Small intestine (tissue), 7 donors: ENCODE measurements around the gene GYPC. TPM values are rescaled to one million over a fixed set of nuclear protein-coding genes. Genes with fewer than 3 reads are reported as not detected.

ENCODE experiments used
- DNase-seq, 2 donors: peaks; one replicate each; pipeline versions ENCODE4 v3.0.0 to v3.0.0-alpha.2; 2013
- FAIRE-seq: peaks from 2 replicates; lab custom pipeline; 2012; peaks lifted over from hg19 to GRCh38; lab: Jason Lieb, UNC
- H3K27ac ChIP-seq, 3 donors: one replicate each; pipeline ENCODE4 v1.5.1; 2013; ENCODE audit warnings: low read length in 2 of 3, mild to moderate bottlenecking in 2 of 3, control low read depth in 1 of 3, inconsistent platforms in 1 of 3, low read depth in 1 of 3, moderate library complexity in 1 of 3
- H3K27me3 ChIP-seq, 3 donors: one replicate each; pipeline ENCODE4 v1.6.1; 2013; ENCODE audit warnings: low read length in 3 of 3, inconsistent platforms in 1 of 3; ENCODE audit not compliant: control insufficient read depth in 3 of 3, insufficient read depth in 3 of 3
- H3K36me3 ChIP-seq, 3 donors: one replicate each; pipeline ENCODE4 v1.6.1; 2013; ENCODE audit warnings: low read length in 3 of 3, inconsistent platforms in 1 of 3, low read depth in 1 of 3, mild to moderate bottlenecking in 1 of 3, moderate library complexity in 1 of 3; ENCODE audit not compliant: control insufficient read depth in 3 of 3, insufficient read depth in 2 of 3
- H3K4me1 ChIP-seq, 3 donors: one replicate each; pipeline ENCODE4 v1.6.1; 2013; ENCODE audit warnings: low read length in 2 of 3, inconsistent platforms in 1 of 3, low read depth in 1 of 3, mild to moderate bottlenecking in 1 of 3, moderate library complexity in 1 of 3; ENCODE audit not compliant: control insufficient read depth in 3 of 3, insufficient read depth in 2 of 3
- H3K4me3 ChIP-seq, 3 donors: one replicate each; pipeline ENCODE4 v1.5.1; 2013; ENCODE audit warnings: low read length in 3 of 3, control low read depth in 1 of 3, inconsistent platforms in 1 of 3, low read depth in 1 of 3, mild to moderate bottlenecking in 1 of 3, moderate library complexity in 1 of 3
- H3K9me3 ChIP-seq, 2 donors: one replicate each; pipeline ENCODE4 v1.6.1; 2013; ENCODE audit warnings: low read depth in 1 of 2, low read length in 1 of 2; ENCODE audit not compliant: control insufficient read depth in 2 of 2, insufficient read depth in 1 of 2
- WGBS, 3 donors: extraction: QIAGEN DNeasy Blood & Tissue Kit; methylation state at CpG; one replicate each; pipeline ENCODE4 v1.1.7; 2013; 5-methylcytosine and 5-hydroxymethylcytosine counted together
- polyA plus RNA-seq, 4 donors: library from polyadenylated mRNA; stranded (reverse) in 3 of 4; unstranded in 1 of 4; fragments of 200-250 nt in 3 of 4; fragments of 120-200 nt in 1 of 4; gene quantifications; one replicate each; pipeline versions ENCODE4 v1.2.1 to v1.2.3, GENCODE V29; 2013
- donor health status: healthy with polysubstance abuse.
- donor health status: control.
- donor health status: control.
- donor health status: Bipolar disorder and iron deficiency.
- donor health status: healthy.

Gene GYPC
- polyA plus RNA-seq, 4 donors: 4.5 to 50.5 (median 29.2) TPM

DNA sequence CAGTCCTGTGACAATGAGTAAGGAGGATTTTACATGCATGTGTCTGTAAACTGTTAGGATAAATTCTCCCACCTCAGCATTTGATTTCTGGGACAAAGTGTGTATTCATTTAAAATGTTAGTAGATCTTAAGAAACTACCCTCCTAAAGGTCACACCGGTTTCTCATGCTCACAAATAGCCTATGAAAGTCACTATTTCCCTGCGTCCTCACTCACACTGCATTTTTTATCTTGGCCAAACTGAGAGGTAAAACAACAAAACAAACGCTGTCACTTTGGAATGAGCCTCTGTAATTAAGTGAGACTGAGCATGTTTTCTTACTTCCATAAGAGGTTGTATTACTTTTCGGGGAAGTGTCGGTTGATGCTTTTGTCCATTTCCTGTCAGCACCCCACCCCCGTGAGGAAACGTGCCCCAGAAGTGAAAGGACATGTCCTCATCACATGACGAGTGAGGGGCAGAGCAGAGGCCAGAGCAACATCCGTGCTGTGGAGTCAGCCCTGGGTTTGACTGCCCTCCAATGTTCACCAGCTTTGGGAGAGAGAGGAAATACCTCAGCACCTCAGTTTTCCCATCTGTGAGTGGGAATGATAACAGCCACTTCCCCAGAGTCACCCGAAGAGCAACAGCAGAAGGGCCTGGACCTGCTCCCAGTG, 3.1 kb downstream of the GYPC start:
- Histone ChIP-seq H3K36me3 (peaks cover 0 to 5% (median 0%) of the 10 kb centered on the region in 3 donors), H3K27ac (peak overlapping the region in 2 of 3 donors; percentile 35 to 78), H3K4me1 (peaks cover 0 to 23% (median 0%) of the 10 kb centered on the region in 3 donors), H3K27me3 (peaks cover 0 to 25% (median 0%) of the 10 kb centered on the region in 3 donors), H3K4me3 (no peak overlapping the region), H3K9me3 (no peaks in the 10 kb centered on the region)
- DNase-seq: peak; percentile 27 to 51
- FAIRE-seq: no peak
- WGBS, 3 donors: 40 to 63% (median 45%) methylated on average over 10 of the region's 10 CpGs

GRCh38 chr2:126659562-126660467, 3.9 kb downstream of the GYPC start:
- Histone ChIP-seq H3K4me1 (peaks cover 0 to 22% (median 0%) of the 10 kb centered on the region in 3 donors), H3K36me3 (peaks cover 0 to 5% (median 0%) of the 10 kb centered on the region in 3 donors), H3K4me3 (no peak overlapping the region), H3K27ac (peak overlapping the region in 1 of 3 donors; percentile 78), H3K27me3 (peaks cover 0 to 23% (median 0%) of the 10 kb centered on the region in 3 donors), H3K9me3 (no peaks in the 10 kb centered on the region)
- FAIRE-seq (no peak), DNase-seq (no peak)
- 90 to 93% (median 91%) methylated on average over 23 of the region's 23 CpGs for WGBS, 3 donors

GRCh38 chr2:126660971-126661370, 5.0 kb downstream of the GYPC start:
- peak overlapping the region in 1 of 3 donors; percentile 5 for H3K27ac ChIP-seq
- H3K4me1 ChIP-seq: peaks cover 0 to 12% (median 0%) of the 10 kb centered on the region in 3 donors
- H3K27me3 ChIP-seq: peaks cover 0 to 12% (median 0%) of the 10 kb centered on the region in 3 donors
- 83 to 85% (median 84%) methylated on average over 7 of the region's 7 CpGs for WGBS, 3 donors
- DNase-seq (no peak), FAIRE-seq (no peak)
- H3K36me3 ChIP-seq: peaks cover 0 to 5% (median 0%) of the 10 kb centered on the region in 3 donors
- no peaks in the 10 kb centered on the region for H3K9me3 ChIP-seq
- H3K4me3 ChIP-seq: no peak overlapping the region

GRCh38 chr2:126661702-126662500, 5.9 kb downstream of the GYPC start:
- no peak for FAIRE-seq
- peaks cover 0 to 12% (median 0%) of the 10 kb centered on the region in 3 donors for H3K4me1 ChIP-seq

GRCh38 chr2:126662621-126663020, 6.7 kb downstream of the GYPC start:
- DNase-seq: no peak

More at GRCh38 chr2:126661702-126662500, 5.9 kb downstream of the GYPC start:
- peaks cover 0 to 5% (median 0%) of the 10 kb centered on the region in 3 donors for H3K36me3 ChIP-seq
- peaks cover 0 to 7% (median 0%) of the 10 kb centered on the region in 3 donors for H3K27me3 ChIP-seq
- peak overlapping the region; percentile 1 to 57 (median 18) for H3K27ac ChIP-seq
- H3K9me3 ChIP-seq: no peaks in the 10 kb centered on the region
- no peak for DNase-seq
- WGBS, 3 donors: 83 to 89% (median 86%) methylated on average over 10 of the region's 10 CpGs
- H3K4me3 ChIP-seq: no peak overlapping the region

GRCh38 chr2:126663184-126663963, 7.4 kb downstream of the GYPC start:
- H3K27me3 ChIP-seq: no peaks in the 10 kb centered on the region
- peaks cover 0 to 5% (median 0%) of the 10 kb centered on the region in 3 donors for H3K36me3 ChIP-seq
- DNase-seq (no peak), FAIRE-seq (no peak)
- WGBS, 3 donors: 82 to 87% (median 87%) methylated on average over 13 of the region's 13 CpGs
- peak overlapping the region in 1 of 3 donors; percentile 55 for H3K27ac ChIP-seq
- no peaks in the 10 kb centered on the region for H3K4me1 ChIP-seq
- H3K9me3 ChIP-seq: no peaks in the 10 kb centered on the region
- no peak overlapping the region for H3K4me3 ChIP-seq

More at GRCh38 chr2:126662621-126663020, 6.7 kb downstream of the GYPC start:
- FAIRE-seq: no peak
- H3K4me3 ChIP-seq: no peak overlapping the region
- no peaks in the 10 kb centered on the region for H3K9me3 ChIP-seq
- H3K36me3 ChIP-seq: peaks cover 0 to 5% (median 0%) of the 10 kb centered on the region in 3 donors
- peak overlapping the region in 1 of 3 donors; percentile 57 for H3K27ac ChIP-seq
- H3K27me3 ChIP-seq: peaks cover 0 to 1% (median 0%) of the 10 kb centered on the region in 3 donors
- H3K4me1 ChIP-seq: peaks cover 0 to 6% (median 0%) of the 10 kb centered on the region in 3 donors
- 65 to 85% (median 73%) methylated on average over 7 of the region's 7 CpGs for WGBS, 3 donors

DNA sequence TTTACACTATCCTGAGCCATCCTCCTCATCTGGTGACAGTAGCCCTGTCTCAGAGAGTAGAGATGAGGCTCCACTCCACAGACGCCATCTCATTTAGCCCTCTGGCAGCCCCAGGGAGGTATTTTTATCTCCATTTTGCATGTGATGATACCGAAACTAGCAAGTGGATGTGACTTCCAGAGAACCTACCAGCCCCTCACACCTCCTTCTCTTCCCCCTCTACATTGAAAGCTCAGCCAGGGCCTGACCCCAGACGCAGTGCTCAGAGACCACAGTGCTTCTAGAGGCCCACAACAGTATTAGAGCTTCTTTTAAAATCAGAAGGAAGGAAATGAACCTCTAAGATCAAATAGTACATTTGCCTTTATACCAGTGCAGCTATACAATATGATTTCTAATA, 8.3 kb downstream of the GYPC start:
- Histone ChIP-seq H3K27ac (peak overlapping the region in 1 of 3 donors; percentile 22), H3K4me1 (no peaks in the 10 kb centered on the region)

More for the DNA sequence above, 8.3 kb downstream of the GYPC start:
- no peak overlapping the region for H3K4me3 ChIP-seq
- H3K9me3 ChIP-seq: no peaks in the 10 kb centered on the region
- no peaks in the 10 kb centered on the region for H3K27me3 ChIP-seq
- WGBS, 3 donors: 54 to 78% (median 60%) methylated on average over 3 of the region's 3 CpGs
- DNase-seq: no peak
- peaks cover 0 to 5% (median 0%) of the 10 kb centered on the region in 3 donors for H3K36me3 ChIP-seq
- FAIRE-seq: no peak
